SK-N-SH (cell line): Measurements from ENCODE around the gene CCDC185. TPM values are rescaled to one million over a fixed set of nuclear protein-coding genes. Genes with fewer than 3 reads are reported as not detected.

ENCODE experiments used
- CTCF ChIA-PET: fragments of 300-600, 350-600 bp; formaldehyde crosslinking; extraction: SDS; loops from one replicate; lab custom pipeline; 2021; lab: Yijun Ruan, JAX
- POLR2A ChIA-PET: fragments of 350-600 bp; sonication (Branson Sonifier 250); formaldehyde crosslinking; extraction: SDS; loops from one replicate; lab custom pipeline; 2020; ENCODE audit warnings: antibody characterized with exemption, inconsistent platforms; lab: Yijun Ruan, JAX
- DNase-seq: peaks from one replicate; pipeline ENCODE4 v3.0.0; 2012
- H2AFZ ChIP-seq: fragments of 200-600 bp; sonication (generic); 2 replicates; pipeline ENCODE4 v1.8.1; 2016; ENCODE audit warnings: antibody characterized with exemption, mild to moderate bottlenecking, low read depth
- H3F3A ChIP-seq: fragments of 200-600 bp; sonication (generic); replicated peaks from 2 replicates; pipeline ENCODE3; 2016; ENCODE audit warnings: antibody characterized with exemption, mild to moderate bottlenecking; ENCODE audit not compliant: insufficient read depth
- H3K27ac ChIP-seq, 2 experiments: fragments of 200-500 bp in 1 of 2; fragments of 200-600 bp in 1 of 2; sonication (Bioruptor generic) in 1 of 2; sonication (generic), shearing (Covaris generic) in 1 of 2; 2 replicates each; pipeline versions ENCODE4 v1.5.1 to v1.6.1; 2014 to 2016; ENCODE audit warnings: low read depth in 2 of 2, inconsistent platforms in 1 of 2, low read length in 1 of 2, mild to moderate bottlenecking in 1 of 2, mixed read lengths in 1 of 2
- H3K27me3 ChIP-seq: fragments of 200-600 bp; sonication (generic), shearing (Covaris generic); 2 replicates; pipeline ENCODE4 v1.6.1; 2016; ENCODE audit warnings: mixed run types; ENCODE audit not compliant: insufficient read depth
- H3K36me3 ChIP-seq, 2 experiments: fragments of 200-500 bp in 1 of 2; fragments of 200-600 bp in 1 of 2; sonication (Bioruptor generic) in 1 of 2; sonication (generic) in 1 of 2; replicated peaks in 1 of 2; 2 replicates each; pipeline versions ENCODE3 to v1.5.1; 2014 to 2016; ENCODE audit warnings: low read length in 1 of 2, mild to moderate bottlenecking in 1 of 2; ENCODE audit not compliant: insufficient read depth in 2 of 2, control insufficient read depth in 1 of 2
- H3K4me1 ChIP-seq, 2 experiments: fragments of 200-500 bp in 1 of 2; fragments of 200-600 bp in 1 of 2; sonication (Bioruptor generic) in 1 of 2; sonication (generic), shearing (Covaris generic) in 1 of 2; 2 replicates each; pipeline versions ENCODE4 v1.5.1 to v1.6.1; 2014 to 2016; ENCODE audit warnings: low read depth in 1 of 2, low read length in 1 of 2, mixed run types in 1 of 2; ENCODE audit not compliant: insufficient read depth in 2 of 2, control insufficient read depth in 1 of 2
- H3K4me2 ChIP-seq: fragments of 200-600 bp; sonication (generic), shearing (Covaris generic); 2 replicates; pipeline ENCODE4 v1.6.1; 2017; ENCODE audit warnings: mixed run types
- H3K4me3 ChIP-seq, 2 experiments: fragments of 200-500 bp in 1 of 2; fragments of 200-600 bp in 1 of 2; sonication (Bioruptor generic) in 1 of 2; sonication (generic), shearing (Covaris generic) in 1 of 2; 2 replicates each; pipeline versions ENCODE4 v1.5.1 to v1.8.1; 2014 to 2016; ENCODE audit warnings: low read depth in 2 of 2, inconsistent platforms in 1 of 2, low read length in 1 of 2, mild to moderate bottlenecking in 1 of 2, mixed read lengths in 1 of 2, moderate library complexity in 1 of 2
- H3K79me2 ChIP-seq: fragments of 200-600 bp; sonication (generic); 2 replicates; pipeline ENCODE4 v1.8.1; 2017; ENCODE audit warnings: mild to moderate bottlenecking; ENCODE audit not compliant: insufficient read depth
- H3K9ac ChIP-seq: fragments of 200-600 bp; sonication (generic); 2 replicates; pipeline ENCODE4 v1.6.1; 2017; ENCODE audit warnings: mixed run types
- H3K9me2 ChIP-seq: fragments of 200-600 bp; sonication (generic); 2 replicates; pipeline ENCODE4 v1.6.1; 2017; ENCODE audit warnings: mixed run types
- H3K9me3 ChIP-seq: fragments of 200-600 bp; sonication (generic); 2 replicates; pipeline ENCODE4 v1.6.1; 2017; ENCODE audit warnings: mixed run types, mild to moderate bottlenecking, moderate library complexity
- H4K20me1 ChIP-seq: fragments of 200-600 bp; sonication (generic); 2 replicates; pipeline ENCODE4 v1.6.1; 2017; ENCODE audit warnings: mild to moderate bottlenecking, mixed run types; ENCODE audit not compliant: insufficient read depth
- CHD2 ChIP-seq: fragments of 150-350 bp; IDR thresholded peaks from 2 replicates; pipeline ENCODE4 v1.6.1; 2018; ENCODE audit warnings: low read length; ENCODE audit not compliant: partially characterized antibody
- ELF1 ChIP-seq: IDR thresholded peaks from 2 replicates; pipeline ENCODE4 v1.4.0; 2012
- EP300 ChIP-seq, 2 experiments: IDR thresholded peaks; 2 replicates each; pipeline versions ENCODE4 v1.4.0 to v1.6.1; 2012; ENCODE audit warnings: borderline replicate concordance in 1 of 2, low read depth in 1 of 2, low read length in 1 of 2
- EZH2phosphoT487 ChIP-seq: fragments of 200-600 bp; sonication (generic); IDR thresholded peaks from 2 replicates; pipeline ENCODE4 v1.6.1; 2017; ENCODE audit warnings: low read depth, mixed run types, mild to moderate bottlenecking, antibody characterized with exemption, moderate library complexity, borderline replicate concordance
- FOSL2 ChIP-seq: IDR thresholded peaks from 2 replicates; pipeline ENCODE4 v1.4.0; 2012; ENCODE audit warnings: low read depth, mild to moderate bottlenecking, moderate library complexity, borderline replicate concordance
- FOXJ3 ChIP-seq: sonication (generic); formaldehyde crosslinking; IDR thresholded peaks from 2 replicates; pipeline ENCODE4 v1.5.1; 2020; ENCODE audit warnings: mild to moderate bottlenecking, missing genetic modification reagents
- GATA2 ChIP-seq: sonication (generic); formaldehyde crosslinking; IDR thresholded peaks from 2 replicates; pipeline ENCODE4 v1.5.0; 2020; ENCODE audit warnings: mild to moderate bottlenecking, missing genetic modification reagents
- MEF2A ChIP-seq: IDR thresholded peaks from 2 replicates; pipeline ENCODE4 v1.4.0; 2012; ENCODE audit warnings: low read depth, borderline replicate concordance
- MXI1 ChIP-seq: IDR thresholded peaks from 2 replicates; pipeline ENCODE4 v1.6.1; 2012; ENCODE audit warnings: mild to moderate bottlenecking, low read depth, low read length, improper control_type of control experiment
- RCOR1 ChIP-seq: fragments of 150-350 bp; IDR thresholded peaks from 2 replicates; pipeline ENCODE4 v1.6.1; 2017; ENCODE audit warnings: antibody characterized with exemption, low read length
- RFX5 ChIP-seq: IDR thresholded peaks from 2 replicates; pipeline ENCODE4 v1.6.1; 2012; ENCODE audit warnings: mild to moderate bottlenecking, improper control_type of control experiment, low read length
- SMC3 ChIP-seq: IDR thresholded peaks from 2 replicates; pipeline ENCODE4 v1.6.1; 2012; ENCODE audit warnings: low read depth, low read length, improper control_type of control experiment
- TAF1 ChIP-seq: IDR thresholded peaks from 2 replicates; pipeline ENCODE4 v1.6.1; 2012; ENCODE audit warnings: low read depth, mild to moderate bottlenecking, low read length, moderate library complexity, borderline replicate concordance
- YY1 ChIP-seq: IDR thresholded peaks from 2 replicates; pipeline ENCODE4 v1.4.0; 2012; ENCODE audit warnings: low read depth, mild to moderate bottlenecking
- WGBS: methylation state at CpG from one replicate; pipeline ENCODE4 v1.1.6; 2017; ENCODE audit warnings: low lambda C conversion rate; 5-methylcytosine and 5-hydroxymethylcytosine counted together
- polyA plus RNA-seq, 3 experiments: library from polyadenylated mRNA; depleted of rRNA; stranded (reverse); fragments of >200 nt; gene quantifications; 2 replicates each; pipeline ENCODE4 v1.2.3, GENCODE V29; 2012
- TF ChIP-seq, protein P1 (sequence below): fragments of 150-350 bp; IDR thresholded peaks from 2 replicates; pipeline ENCODE4 v1.6.1; 2016; ENCODE audit warnings: mild to moderate bottlenecking, low read depth, low read length
- TF ChIP-seq, protein P2 (sequence below): IDR thresholded peaks from 2 replicates; pipeline ENCODE4 v1.4.0; 2012; ENCODE audit warnings: low read depth
- TF ChIP-seq, protein P3 (sequence below): IDR thresholded peaks from 2 replicates; pipeline ENCODE4 v1.6.1; 2012; ENCODE audit warnings: mild to moderate bottlenecking, low read depth, low read length, moderate library complexity
- TF ChIP-seq, protein P4 (sequence below): IDR thresholded peaks from 2 replicates; pipeline ENCODE4 v1.4.0; 2012; ENCODE audit warnings: low read depth, borderline replicate concordance
- TF ChIP-seq, protein P5 (sequence below): IDR thresholded peaks from 2 replicates; pipeline ENCODE4; 2012

Gene CCDC185
- polyA plus RNA-seq, 1 of the 3 experiments (the other 2 are of a cell fraction) = not detected

DNA sequence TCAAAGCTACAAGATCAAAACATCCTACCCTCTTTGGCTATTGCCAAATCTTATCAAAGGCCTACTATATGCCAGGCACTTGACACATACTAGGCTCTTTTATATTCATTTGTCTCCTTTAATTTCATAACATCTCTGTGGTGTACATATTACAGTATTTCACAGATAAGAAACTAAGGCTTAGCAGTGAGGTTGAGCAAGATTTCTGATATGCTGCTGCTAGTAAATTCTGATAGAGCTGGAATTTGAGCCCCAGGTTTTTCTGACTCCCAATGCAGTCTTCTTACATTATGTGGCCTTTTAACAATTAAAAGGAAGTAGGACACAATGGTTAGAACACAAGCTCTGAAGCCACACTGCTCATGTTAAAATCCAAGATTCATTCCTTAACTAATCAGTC lies 16.8 kb downstream of the CCDC185 start:
- Histone ChIP-seq H3K4me2 (no peak overlapping the region), H3K27me3 (no peaks in the 10 kb centered on the region), H3K4me3 (no peak overlapping the region), H3F3A (no peaks in the 10 kb centered on the region), H3K9ac (no peak overlapping the region), H3K9me3 (no peaks in the 10 kb centered on the region), H3K36me3 (no peaks in the 10 kb centered on the region), H2AFZ (no peak overlapping the region), H3K27ac (no peak overlapping the region), H3K4me1 (no peaks in the 10 kb centered on the region), H4K20me1 (no peaks in the 10 kb centered on the region), H3K79me2 (no peaks in the 10 kb centered on the region), H3K9me2 (no peaks in the 10 kb centered on the region)
- no peak for DNase-seq
- CTCF ChIA-PET = no interaction called here
- POLR2A ChIA-PET = no interaction called here
- no peak for TF ChIP-seq MXI1
- no peak for TF ChIP-seq FOSL2
- no peak for TF ChIP-seq EP300 (IDR thresholded peaks at IDR 0.05; ENCODE audit: borderline replicate concordance in 1 of 2, low read depth in 1 of 2, low read length in 1 of 2)
- TF ChIP-seq, protein P1, sequence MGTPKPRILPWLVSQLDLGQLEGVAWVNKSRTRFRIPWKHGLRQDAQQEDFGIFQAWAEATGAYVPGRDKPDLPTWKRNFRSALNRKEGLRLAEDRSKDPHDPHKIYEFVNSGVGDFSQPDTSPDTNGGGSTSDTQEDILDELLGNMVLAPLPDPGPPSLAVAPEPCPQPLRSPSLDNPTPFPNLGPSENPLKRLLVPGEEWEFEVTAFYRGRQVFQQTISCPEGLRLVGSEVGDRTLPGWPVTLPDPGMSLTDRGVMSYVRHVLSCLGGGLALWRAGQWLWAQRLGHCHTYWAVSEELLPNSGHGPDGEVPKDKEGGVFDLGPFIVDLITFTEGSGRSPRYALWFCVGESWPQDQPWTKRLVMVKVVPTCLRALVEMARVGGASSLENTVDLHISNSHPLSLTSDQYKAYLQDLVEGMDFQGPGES = no peak
- TF ChIP-seq, protein P2, sequence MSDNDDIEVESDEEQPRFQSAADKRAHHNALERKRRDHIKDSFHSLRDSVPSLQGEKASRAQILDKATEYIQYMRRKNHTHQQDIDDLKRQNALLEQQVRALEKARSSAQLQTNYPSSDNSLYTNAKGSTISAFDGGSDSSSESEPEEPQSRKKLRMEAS = no peak

DNA sequence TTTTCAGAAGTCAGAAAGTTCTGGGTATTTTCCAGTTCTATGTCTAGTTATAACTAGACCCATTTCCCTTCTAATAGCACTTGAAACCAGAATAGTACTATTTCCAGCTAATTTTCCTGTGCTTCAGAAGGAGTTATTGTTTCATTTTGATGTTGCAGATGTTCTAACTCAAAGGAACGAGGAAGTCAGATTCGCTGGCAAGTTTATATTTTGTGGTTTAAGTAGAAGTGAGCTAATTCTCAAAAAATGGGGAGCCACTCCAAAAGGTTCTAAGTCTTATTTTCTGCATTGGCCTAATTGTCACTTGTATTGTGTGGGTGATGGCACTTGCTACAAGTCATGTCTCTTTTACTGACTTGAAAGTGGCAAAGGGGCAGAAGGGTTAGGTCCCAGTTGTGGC lies 18.1 kb downstream of the CCDC185 start:
- DNase-seq = no peak
- Histone ChIP-seq H3K9me3 (no peaks in the 10 kb centered on the region), H3K27ac (no peak overlapping the region), H4K20me1 (no peaks in the 10 kb centered on the region), H3K9me2 (no peaks in the 10 kb centered on the region), H3K27me3 (no peaks in the 10 kb centered on the region), H3K36me3 (no peaks in the 10 kb centered on the region), H2AFZ (no peak overlapping the region), H3K9ac (no peak overlapping the region), H3K79me2 (no peaks in the 10 kb centered on the region), H3K4me2 (no peak overlapping the region), H3K4me1 (no peaks in the 10 kb centered on the region), H3K4me3 (no peak overlapping the region), H3F3A (no peaks in the 10 kb centered on the region)
- TF ChIP-seq, protein P1 = no peak
- TF ChIP-seq, protein P3, sequence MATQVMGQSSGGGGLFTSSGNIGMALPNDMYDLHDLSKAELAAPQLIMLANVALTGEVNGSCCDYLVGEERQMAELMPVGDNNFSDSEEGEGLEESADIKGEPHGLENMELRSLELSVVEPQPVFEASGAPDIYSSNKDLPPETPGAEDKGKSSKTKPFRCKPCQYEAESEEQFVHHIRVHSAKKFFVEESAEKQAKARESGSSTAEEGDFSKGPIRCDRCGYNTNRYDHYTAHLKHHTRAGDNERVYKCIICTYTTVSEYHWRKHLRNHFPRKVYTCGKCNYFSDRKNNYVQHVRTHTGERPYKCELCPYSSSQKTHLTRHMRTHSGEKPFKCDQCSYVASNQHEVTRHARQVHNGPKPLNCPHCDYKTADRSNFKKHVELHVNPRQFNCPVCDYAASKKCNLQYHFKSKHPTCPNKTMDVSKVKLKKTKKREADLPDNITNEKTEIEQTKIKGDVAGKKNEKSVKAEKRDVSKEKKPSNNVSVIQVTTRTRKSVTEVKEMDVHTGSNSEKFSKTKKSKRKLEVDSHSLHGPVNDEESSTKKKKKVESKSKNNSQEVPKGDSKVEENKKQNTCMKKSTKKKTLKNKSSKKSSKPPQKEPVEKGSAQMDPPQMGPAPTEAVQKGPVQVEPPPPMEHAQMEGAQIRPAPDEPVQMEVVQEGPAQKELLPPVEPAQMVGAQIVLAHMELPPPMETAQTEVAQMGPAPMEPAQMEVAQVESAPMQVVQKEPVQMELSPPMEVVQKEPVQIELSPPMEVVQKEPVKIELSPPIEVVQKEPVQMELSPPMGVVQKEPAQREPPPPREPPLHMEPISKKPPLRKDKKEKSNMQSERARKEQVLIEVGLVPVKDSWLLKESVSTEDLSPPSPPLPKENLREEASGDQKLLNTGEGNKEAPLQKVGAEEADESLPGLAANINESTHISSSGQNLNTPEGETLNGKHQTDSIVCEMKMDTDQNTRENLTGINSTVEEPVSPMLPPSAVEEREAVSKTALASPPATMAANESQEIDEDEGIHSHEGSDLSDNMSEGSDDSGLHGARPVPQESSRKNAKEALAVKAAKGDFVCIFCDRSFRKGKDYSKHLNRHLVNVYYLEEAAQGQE = no peak
- TF ChIP-seq TAF1 (no peak), ELF1 (no peak), YY1 (no peak), FOSL2 (no peak), SMC3 (no peak), EZH2phosphoT487 (no peak), RCOR1 (no peak), FOXJ3 (CRISPR knock-in tag) (no peak), MXI1 (no peak), RFX5 (no peak), GATA2 (CRISPR knock-in tag) (no peak), MEF2A (no peak), CHD2 (no peak)
- TF ChIP-seq, protein P4, sequence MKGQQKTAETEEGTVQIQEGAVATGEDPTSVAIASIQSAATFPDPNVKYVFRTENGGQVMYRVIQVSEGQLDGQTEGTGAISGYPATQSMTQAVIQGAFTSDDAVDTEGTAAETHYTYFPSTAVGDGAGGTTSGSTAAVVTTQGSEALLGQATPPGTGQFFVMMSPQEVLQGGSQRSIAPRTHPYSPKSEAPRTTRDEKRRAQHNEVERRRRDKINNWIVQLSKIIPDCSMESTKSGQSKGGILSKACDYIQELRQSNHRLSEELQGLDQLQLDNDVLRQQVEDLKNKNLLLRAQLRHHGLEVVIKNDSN = no peak
- TF ChIP-seq, protein P5, sequence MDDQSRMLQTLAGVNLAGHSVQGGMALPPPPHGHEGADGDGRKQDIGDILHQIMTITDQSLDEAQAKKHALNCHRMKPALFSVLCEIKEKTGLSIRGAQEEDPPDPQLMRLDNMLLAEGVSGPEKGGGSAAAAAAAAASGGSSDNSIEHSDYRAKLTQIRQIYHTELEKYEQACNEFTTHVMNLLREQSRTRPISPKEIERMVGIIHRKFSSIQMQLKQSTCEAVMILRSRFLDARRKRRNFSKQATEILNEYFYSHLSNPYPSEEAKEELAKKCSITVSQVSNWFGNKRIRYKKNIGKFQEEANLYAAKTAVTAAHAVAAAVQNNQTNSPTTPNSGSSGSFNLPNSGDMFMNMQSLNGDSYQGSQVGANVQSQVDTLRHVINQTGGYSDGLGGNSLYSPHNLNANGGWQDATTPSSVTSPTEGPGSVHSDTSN = no peak
- CTCF ChIA-PET = interaction anchor here (0.8 kb wide), 1 partner anchor 9 kb away, joined by 3 read pairs; no protein-coding TSS in a partner anchor
- WGBS = 39% methylated on average over 2 of the region's 2 CpGs
- POLR2A ChIA-PET = no interaction called here
